ENCODE results near the gene MTHFSD. TPM values are rescaled to one million over a fixed set of nuclear protein-coding genes. Genes with fewer than 3 reads are reported as not detected.

The MTHFSD gene
- total RNA-seq, 3 donors from 2014 or later (not counting 1 experiment from before 2014, with no cell fraction given): 14.3 to 22.0 (median 16.9) TPM

- H3K9me3 Mint-ChIP-seq: no peaks in the 10 kb centered on the region
- H3K27ac ChIP-seq (ENCODE audit: low read length): no peak overlapping the region
- H3K4me3 Mint-ChIP-seq: no peak overlapping the region
- intact Hi-C loops (cut with micrococcal nuclease): no loop called here
- no peaks in the 10 kb centered on the region for H3K9me3 ChIP-seq (ENCODE audit: control insufficient read depth, insufficient read depth, low read length)
- H3K36me3 ChIP-seq (ENCODE audit: control insufficient read depth, insufficient read depth, low read length): no peaks in the 10 kb centered on the region
- H3K27ac Mint-ChIP-seq: no peak overlapping the region
- H3K4me3 ChIP-seq (ENCODE audit: low read length): no peak overlapping the region
- no peak for ATAC-seq
- H3K4me1 ChIP-seq (ENCODE audit: control insufficient read depth, insufficient read depth, low read length): peaks cover 17% of the 10 kb centered on the region
- peaks cover 44% of the 10 kb centered on the region for H3K27me3 ChIP-seq (ENCODE audit: control insufficient read depth, insufficient read depth, low read length)
- DNase-seq: no peak
- no peaks in the 10 kb centered on the region for H3K36me3 Mint-ChIP-seq
- no peak for TF ChIP-seq CTCF (IDR thresholded peaks at IDR 0.05)
- WGBS (ENCODE audit: insufficient coverage): 11% methylated on average over 26 of the region's 29 CpGs
- peaks cover 0 to 18% of the 10 kb centered on the region in 2 donors for H3K4me1 Mint-ChIP-seq
- H3K27me3 Mint-ChIP-seq (ENCODE audit: low read depth in 2 of 2): peaks cover 47 to 56% of the 10 kb centered on the region in 2 donors
Observed at GRCh38 chr16:86512860-86513470, 42.1 kb downstream of the MTHFSD start.

- Mint-ChIP-seq H3K9me3 (no peaks in the 10 kb centered on the region), H3K27ac (no peak overlapping the region), H3K4me3 (no peak overlapping the region), H3K36me3 (no peaks in the 10 kb centered on the region), H3K27me3 (ENCODE audit: low read depth in 2 of 2) (peaks cover 47 to 59% of the 10 kb centered on the region in 2 donors), H3K4me1 (peaks cover 0 to 23% of the 10 kb centered on the region in 2 donors)
- intact Hi-C loops (cut with micrococcal nuclease): no loop called here
- Histone ChIP-seq H3K36me3 (ENCODE audit: control insufficient read depth, insufficient read depth, low read length) (no peaks in the 10 kb centered on the region), H3K4me1 (ENCODE audit: control insufficient read depth, insufficient read depth, low read length) (peaks cover 17% of the 10 kb centered on the region), H3K4me3 (ENCODE audit: low read length) (no peak overlapping the region), H3K27me3 (ENCODE audit: control insufficient read depth, insufficient read depth, low read length) (peaks cover 43% of the 10 kb centered on the region), H3K27ac (ENCODE audit: low read length) (no peak overlapping the region), H3K9me3 (ENCODE audit: control insufficient read depth, insufficient read depth, low read length) (no peaks in the 10 kb centered on the region)
- DNase-seq (no peak), ATAC-seq (no peak)
- TF ChIP-seq CTCF (IDR thresholded peaks at IDR 0.05): no peak
- 19% methylated on average over 24 of the region's 24 CpGs for WGBS (ENCODE audit: insufficient coverage)
Observed at GRCh38 chr16:86512301-86512859, 42.7 kb downstream of the MTHFSD start.

- intact Hi-C loops (cut with micrococcal nuclease): no loop called here
- no peak for ATAC-seq
Observed at GRCh38 chr16:86511317-86512161, 43.5 kb downstream of the MTHFSD start.

More at GRCh38 chr16:86511317-86512161, 43.5 kb downstream of the MTHFSD start:
- H3K4me3 Mint-ChIP-seq: peak overlapping the region; percentile 58
- Histone ChIP-seq H3K27ac (ENCODE audit: low read length) (no peak overlapping the region), H3K27me3 (ENCODE audit: control insufficient read depth, insufficient read depth, low read length) (peaks cover 47% of the 10 kb centered on the region), H3K9me3 (ENCODE audit: control insufficient read depth, insufficient read depth, low read length) (no peaks in the 10 kb centered on the region), H3K4me3 (ENCODE audit: low read length) (no peak overlapping the region), H3K4me1 (ENCODE audit: control insufficient read depth, insufficient read depth, low read length) (peaks cover 17% of the 10 kb centered on the region), H3K36me3 (ENCODE audit: control insufficient read depth, insufficient read depth, low read length) (no peaks in the 10 kb centered on the region)
- H3K27ac Mint-ChIP-seq: no peak overlapping the region
- peaks cover 47 to 62% of the 10 kb centered on the region in 2 donors for H3K27me3 Mint-ChIP-seq (ENCODE audit: low read depth in 2 of 2)
- H3K4me1 Mint-ChIP-seq: peaks cover 0 to 25% of the 10 kb centered on the region in 2 donors
- TF ChIP-seq CTCF (IDR thresholded peaks at IDR 0.05): no peak
- no peak for DNase-seq
- 18% methylated on average over 44 of the region's 44 CpGs for WGBS (ENCODE audit: insufficient coverage)
- no peaks in the 10 kb centered on the region for H3K9me3 Mint-ChIP-seq
- no peaks in the 10 kb centered on the region for H3K36me3 Mint-ChIP-seq
